NCI-H345 treated with DMSO at 0.1 percent for 48 hours (cell line): Measurements from ENCODE around the gene PLXNA2.

Experiments used
- DNase-seq: peaks from one replicate; lab custom pipeline; 2025; ENCODE audit not compliant: unreplicated experiment; lab: John Stamatoyannopoulos, UW

PLXNA2 gene

DNA sequence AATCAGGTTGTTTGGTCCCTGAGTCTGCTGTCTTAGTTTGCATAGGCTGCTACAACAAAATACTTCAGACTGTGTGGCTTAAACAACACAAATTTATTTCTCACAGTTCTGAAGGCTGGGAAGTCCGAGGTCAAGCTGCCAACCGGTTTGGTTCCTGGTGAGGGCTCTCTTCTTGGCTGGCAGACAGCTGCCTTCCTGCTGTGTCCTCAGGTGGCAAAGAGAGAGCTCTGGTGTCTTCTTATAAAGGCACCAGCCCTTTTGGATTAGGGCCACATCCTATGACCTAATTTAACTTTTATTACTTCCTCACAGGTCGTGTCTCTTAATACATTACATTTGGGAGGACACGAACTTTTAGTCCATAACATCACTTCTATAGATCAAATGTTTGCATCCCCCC is 243.7 kb downstream of the PLXNA2 start:
- no peak for DNase-seq

DNA sequence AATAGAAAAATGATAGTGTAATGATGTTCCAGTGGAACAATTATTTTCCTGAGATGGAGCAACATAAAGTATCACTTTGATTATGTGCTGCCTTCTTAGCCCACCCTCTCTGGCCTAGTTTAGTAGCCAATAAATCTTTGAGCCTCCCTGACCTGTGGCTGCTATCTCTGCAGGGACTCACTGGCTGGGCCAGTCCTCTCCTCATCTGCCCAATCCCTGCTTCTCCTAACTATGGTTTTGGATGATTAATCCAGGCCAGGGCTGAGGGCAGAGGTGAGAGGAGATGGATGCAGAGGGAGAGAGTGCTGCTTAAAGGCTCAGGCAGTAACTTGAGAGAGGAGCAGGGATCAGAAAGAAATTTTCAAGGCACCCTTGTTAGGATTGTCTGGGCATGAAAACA is 244.2 kb downstream of the PLXNA2 start:
- no peak for DNase-seq

DNA sequence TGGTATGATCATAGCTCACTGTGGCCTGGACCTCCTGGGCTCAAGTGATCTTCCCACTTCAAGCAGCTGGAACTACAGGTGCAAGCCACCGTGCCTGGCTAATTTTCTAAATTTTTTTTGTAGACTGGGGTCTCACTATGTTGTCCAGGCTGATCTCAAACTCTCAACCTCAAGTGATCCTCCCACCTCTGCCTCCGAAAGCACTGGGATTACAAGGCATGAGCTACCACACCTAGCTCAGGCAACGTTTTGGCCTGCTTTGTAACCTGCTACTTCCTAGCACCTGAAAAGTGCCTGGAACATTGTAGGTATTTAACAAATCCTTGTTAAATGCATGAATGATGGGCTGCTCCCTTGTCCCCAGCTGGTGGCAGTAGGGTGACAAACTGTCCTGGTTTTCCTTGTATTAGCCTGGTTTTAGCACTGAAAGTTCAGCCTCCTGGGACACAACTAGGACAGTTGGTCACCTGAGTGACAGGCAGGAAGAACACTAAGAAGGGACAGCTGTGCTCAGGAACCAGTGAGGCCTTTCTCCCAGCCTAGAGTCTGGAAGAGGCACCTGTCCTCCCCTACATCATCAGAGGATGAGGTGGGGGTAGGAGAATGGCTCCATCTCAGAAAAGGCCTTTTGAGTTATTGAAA is 244.8 kb downstream of the PLXNA2 start:
- no peak for DNase-seq

DNA sequence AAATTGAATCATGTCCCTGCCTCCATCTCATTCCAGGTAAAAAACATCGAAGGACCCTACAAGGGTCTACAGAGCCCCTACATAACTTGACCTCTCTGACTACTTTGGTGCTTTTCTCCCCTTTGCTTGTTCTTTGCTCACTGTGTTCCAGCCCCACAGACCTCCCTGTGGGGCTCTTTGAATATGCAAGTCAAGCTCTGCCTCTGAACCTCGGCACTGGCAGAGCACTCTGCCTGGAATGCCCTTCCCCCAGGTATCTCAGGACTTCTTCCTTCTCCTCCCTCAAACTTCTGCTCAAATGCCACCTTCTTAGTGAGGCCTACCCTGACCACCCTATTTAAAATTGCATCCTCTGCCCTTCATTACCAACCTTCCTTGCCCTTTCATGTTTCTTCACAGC is 245.5 kb downstream of the PLXNA2 start:
- DNase-seq: no peak

DNA sequence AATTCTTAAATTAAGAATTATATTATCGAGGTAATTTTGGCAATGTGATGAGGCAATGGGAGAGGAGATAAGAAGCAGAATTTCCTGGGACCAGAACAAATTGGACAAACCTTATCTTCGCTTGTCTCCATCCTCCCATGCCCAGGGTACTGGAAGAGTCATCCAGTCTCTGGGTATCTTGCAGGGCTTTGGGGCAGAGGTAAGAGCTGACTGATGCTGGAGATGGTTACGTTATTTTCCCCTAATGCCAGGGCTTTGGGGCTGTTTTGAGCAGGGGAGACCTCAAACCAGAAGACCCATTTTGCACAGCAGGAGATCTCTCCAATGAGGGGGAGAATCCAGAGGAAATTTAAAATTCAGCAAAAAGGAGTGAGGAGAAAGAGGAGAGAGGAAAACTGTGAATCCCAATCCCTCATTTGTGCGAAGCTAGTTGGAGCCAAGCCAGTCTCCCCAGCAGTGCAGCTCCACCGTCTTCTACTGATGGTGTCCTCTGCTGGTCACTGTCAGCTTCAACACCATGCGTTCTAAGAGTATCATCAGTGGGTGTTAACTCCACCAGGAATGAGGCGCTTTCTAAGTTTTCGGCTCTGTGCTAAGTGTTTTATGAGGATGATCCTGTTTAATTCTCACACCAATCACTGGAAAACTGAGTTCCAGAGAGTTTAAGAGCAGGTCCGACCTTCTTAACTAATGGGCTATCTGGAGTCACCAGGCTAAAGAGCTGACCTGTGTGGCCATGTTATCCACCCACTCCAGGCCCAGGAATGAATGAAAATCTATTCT is 246.5 kb downstream of the PLXNA2 start:
- peak; percentile 19 for DNase-seq

DNA sequence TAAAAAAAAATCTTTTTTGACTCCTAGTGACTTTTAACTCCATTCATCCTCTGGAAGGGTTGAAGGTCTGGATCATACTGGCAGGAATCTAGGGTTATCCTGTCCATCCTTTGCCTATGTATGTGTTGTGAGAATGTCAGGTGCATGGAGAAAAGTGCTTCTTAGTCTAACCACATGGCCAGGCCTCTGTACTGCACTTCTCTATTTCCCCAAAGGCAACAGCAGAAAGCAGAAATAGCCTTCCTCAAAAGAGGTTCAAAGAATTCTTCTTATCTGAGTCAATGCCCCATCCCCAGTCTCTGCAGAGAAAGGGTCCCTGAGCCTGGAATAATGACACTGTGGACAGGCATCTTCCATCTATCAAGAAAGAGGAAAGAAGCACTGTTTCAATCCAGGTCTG is 247.5 kb downstream of the PLXNA2 start:
- DNase-seq: no peak

DNA sequence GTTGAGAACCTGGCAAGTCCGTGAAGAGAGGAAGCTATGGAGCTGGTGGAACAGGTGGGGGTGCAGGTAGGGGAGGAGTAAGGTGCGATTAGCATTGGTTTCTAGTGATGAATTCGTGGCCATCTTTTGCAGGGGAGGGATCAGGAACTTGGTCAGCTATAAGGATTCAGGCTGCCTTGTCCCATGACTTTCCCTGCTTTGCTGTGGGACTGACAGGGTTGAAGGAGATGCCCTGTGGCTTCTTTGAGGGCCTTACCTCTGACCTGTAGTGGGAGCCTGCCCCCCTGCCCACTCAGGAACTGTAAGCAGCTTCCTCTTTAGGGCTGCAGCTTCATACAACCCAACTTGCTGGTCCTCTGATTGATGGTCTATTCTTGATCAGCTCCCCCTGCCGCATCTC is 248.6 kb downstream of the PLXNA2 start:
- DNase-seq: no peak

DNA sequence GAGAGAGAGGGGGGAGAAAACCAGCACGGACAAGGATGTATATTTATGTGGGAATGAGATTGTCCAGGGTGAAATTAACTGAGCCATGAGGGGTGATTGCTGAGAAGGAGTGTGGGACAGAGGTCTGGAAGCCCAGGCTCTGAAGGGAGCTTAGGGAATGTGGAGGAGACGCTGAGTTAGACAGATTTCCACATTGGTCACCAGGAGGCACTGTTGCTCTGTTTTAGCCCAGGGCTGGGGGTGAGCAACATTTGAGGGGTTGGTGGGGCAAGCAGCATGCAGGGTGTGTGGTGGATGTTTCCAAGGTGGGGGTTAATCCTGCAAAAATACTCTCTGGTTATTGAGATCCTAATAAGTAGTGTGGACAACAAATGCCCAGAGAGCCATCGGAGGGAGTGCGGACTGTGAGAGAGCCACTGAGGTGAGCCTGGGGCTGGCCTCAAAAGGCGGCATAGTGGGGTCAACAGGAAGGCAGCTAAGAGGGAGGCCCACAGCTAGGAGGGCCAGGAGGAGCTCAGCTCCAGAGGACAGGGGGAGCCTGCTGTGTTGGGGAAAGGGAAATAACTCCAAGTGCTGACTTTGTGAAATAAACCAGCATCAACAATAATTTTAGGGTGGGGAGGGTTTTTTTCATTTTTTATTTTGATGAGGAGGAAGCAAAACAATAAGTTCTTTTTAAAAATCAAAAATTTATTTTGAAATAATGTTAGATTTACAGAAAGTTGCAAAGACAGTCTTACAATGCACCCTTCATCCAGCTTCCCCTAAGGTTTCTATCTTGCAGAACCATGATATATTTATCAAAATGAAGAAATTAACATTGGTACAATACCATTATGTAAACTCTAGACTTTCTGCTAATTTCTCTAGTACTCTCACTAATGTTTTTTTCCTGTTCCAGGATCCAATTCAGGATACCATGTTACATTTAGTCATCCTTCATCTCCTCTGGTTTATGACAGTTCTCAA is 250.4 kb downstream of the PLXNA2 start:
- DNase-seq: no peak

DNA sequence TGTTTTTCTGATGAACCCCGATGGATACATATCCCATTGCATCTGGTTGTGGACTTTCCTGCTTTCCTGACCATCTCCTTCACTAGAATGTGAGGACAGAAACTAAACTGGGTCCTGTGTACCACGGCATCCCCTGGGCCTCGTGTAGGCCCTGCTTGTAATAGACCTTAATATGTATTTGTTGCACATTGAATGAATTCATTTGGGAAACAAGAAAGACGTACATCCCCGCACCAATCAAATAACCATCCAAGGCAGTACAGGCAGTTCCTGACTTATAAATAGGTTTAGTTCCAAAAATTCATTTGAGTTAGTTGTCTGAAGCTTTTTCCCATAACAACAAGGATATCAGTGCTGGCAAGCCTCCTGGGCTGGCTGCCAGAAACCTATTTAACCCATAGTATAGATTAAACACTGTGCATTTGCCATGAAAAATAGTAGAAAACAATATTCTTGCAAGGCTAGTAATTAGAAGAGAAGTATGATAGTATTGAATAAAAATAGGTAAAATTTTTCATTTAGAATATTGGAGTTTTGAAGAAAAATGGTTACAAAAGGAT is 251.4 kb downstream of the PLXNA2 start:
- DNase-seq: no peak

DNA sequence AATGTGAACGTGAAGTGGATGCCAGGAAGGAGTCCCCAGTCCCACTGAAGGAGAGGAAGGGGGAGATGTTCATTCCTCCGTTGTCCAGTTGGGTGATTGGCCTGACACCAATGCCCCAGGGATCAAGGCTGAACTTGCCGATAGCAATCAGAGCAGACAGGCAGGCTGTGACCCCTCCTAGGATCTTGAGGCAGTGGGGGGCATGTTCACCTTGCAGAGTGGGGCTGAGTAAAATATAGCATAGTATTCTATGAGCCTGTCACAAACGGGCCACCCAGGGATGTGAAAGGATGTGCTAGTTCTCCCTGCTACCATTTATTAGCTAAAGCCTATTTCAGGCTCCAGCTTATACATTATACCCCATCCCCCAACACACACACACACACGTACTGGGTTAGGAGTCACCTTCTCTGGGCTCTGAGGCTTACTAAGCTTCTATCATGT is 252.6 kb downstream of the PLXNA2 start:
- no peak for DNase-seq

DNA sequence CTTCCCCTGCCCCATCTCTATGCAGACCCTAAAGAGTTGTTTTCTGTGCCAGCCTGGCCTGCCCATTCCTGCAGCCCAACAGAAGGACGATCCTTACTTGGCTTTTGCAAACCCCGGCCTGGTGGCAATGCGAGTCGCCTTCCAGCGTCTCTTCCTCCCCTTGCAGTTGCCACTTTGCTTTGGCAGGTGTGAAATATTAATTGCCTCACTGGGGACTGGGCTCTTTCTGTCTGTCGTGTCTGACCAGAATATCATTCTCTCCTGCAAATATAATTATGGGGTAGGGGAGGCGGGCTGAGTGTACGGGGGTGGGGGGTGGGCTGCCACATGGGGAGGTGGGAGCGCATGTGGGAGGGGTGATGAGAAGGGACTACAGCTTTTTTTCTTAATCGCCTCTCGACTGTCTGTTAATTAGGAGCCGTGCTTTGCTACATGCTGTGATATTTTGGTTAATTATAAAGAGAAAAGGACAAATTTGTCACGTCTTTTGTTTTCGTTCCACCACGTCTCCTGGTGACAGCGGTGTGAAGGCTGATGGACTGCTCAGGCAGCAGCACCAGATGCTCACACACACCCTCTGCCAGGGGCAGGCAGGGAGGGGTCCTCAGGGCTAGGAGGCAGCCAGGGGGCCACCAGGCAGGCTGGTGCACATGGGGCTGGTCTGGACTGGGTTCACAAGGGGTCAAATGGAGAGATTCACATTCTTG is 253.2 kb downstream of the PLXNA2 start:
- DNase-seq: no peak

DNA sequence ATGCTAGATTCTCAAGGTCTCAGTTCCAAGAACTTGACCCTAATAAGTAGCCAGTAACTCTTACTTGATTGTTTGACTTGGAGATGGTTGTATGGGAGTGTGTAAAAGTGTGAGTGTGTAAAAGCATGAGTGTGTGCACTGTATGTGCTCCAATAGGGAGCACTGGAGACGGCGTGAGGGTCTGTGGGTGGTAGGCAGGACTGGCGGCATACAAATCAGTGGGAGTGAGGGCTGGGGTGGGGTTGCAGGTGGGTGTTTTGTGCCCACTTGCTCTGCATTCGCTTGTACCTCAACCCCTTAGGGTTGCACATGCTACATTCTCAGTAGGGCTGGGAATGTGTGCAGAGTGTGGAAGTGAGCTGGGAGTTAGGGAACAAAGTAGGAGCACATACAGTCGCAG is 253.7 kb downstream of the PLXNA2 start:
- DNase-seq: no peak

DNA sequence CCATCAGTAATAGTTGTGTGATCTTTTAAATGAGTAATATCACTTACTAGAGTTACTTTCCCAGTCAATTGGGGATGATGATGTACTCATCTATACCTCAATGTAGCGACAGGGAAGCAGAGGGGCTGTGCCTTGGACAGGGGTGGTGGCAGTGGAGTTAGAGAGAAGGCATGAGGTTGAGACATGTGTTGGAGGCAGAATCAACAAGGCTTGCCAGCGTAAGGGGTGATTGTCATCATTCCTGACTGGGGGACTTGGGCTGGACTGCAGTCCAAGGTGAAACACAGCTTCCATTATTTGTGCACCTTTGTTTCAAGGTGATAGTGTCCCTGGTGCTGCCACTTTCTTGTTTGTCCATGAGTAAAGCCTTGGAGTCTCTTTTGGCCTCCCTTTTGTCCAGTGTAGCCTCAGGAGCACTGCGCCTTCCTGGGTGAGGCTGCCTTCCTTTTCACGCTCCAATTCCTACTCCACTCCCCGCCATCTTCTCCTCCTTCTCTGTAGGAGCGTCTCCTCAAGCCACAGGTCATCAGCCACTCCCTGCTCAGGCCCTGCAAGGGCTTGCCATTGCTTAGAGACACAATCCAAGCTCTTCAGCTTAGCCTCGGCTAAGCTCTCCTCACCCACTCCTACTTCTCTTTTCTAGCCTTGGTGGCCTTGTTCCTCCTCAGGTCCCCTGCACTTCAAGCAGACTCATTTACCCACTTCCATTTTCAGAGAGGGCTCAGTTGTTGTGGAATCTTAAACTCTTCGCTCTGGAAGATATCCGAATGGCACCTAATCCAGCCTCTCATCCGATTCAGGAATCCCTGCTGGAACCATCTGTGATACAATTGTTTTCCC is 255.6 kb downstream of the PLXNA2 start:
- DNase-seq: no peak

DNA sequence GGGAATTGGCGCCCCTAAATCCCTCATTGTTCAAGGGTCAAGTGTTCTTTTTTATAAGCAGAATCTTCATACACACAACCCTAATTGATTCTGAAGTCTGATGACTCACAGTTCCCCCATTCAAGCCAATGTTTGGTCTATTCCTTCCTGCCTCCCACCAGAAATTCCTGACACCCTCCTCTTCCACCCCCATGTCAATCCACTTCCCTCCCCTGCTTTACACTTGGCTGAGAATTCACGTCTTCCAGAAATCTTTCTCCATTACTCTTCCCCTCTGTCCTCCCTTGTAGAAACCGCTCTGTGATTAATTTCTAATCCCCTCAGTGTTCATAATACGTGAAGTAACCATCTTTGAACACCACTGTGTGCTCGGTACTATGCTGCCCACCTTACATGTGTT is 257.0 kb downstream of the PLXNA2 start:
- no peak for DNase-seq

DNA sequence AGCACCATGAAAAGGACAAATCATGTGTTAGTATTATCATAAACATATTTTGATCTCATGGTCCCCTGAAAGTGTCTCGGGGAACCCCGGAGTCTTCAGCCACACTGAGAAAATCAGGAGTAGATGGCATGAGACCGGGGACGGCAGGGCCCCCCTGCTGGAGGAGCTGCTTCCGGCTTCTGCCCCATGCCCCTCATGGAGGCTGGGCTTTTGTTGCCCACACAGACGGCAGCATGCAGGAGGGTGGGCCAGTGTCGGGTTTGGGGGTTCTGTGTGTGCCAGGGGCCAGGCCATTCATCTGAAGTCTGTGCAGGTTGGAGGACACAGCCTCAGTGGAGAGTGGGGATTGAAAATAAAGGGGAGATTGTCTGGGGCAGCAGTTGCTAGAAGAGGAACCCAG is 258.2 kb downstream of the PLXNA2 start:
- DNase-seq: no peak

DNA sequence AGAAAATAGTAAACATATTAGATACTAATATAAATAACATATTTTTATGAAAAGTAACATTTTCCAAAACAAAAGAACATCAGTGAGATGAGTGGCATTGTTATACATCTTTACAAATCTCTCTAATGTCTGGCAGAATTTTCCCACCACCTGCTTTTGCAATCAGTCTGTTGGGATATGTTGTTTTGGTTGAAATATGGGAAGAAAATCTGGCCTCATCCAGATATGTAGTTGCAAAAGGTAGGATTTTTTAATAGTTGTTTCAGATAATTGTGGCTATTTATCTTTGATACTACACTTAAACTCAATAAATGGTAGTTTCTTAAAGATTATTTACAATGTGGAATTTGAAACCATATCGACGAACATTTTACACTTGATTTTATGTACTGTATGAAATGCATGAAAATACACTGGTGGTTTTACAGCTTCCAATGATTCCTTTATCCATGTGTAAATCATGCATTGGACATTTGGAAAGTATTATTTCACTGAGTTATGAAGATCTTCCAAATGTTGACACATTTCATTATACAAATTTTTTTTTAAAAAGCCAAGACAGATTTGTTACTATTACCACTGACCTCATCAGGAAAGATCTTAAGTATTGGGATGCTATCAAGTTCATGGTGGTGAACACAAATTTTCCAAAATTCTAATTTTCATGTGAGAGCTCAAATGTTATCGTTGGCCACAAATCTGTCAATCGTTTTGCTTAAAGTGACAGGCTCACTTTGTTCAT is 259.2 kb downstream of the PLXNA2 start:
- no peak for DNase-seq

DNA sequence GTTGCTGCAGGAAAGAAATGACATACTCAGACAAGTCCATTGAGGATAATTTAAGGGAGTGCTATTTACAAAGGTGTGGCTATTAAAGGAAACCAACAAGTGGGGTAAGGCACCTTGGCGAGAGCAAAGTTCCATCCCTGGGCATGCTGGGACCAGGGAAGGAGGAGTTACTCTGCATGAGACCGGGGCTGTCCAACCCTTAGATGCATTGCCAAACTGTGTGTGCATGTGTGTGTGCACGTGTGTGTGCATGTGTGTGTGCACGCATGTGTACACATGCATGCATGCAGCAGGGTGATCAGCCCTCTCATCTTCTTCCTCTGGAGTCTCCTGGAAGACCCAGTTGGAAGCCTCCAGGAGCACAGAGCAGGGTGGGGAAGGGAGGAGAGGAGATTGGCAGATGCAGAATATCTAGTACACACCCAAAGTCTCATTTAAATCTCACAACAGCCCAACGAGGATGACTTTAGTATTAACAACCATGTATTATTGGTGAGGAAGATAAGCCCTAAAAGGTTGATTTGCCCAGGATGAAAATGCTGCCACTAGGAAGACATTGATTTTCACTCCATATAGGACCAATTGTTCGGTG is 261.0 kb downstream of the PLXNA2 start:
- no peak for DNase-seq

DNA sequence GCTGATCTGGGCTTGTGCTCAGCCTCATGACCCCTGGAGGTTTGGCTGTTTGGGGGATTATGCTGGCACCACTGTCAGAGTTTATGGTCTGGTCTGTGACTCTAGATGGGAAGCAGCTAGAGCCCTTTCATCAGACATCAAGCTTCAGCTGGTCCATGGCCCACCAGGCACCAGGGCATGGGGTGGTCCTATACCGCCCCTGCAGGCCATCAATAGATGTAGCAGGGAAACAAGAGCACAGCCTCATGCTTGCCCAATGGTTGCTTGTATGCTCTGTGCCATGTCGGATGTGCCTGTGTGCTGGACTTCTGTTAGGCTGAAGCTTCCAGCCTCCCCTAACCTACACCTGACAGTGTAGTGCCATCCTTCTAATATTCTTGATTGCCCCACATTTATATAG is 262.2 kb downstream of the PLXNA2 start:
- no peak for DNase-seq

DNA sequence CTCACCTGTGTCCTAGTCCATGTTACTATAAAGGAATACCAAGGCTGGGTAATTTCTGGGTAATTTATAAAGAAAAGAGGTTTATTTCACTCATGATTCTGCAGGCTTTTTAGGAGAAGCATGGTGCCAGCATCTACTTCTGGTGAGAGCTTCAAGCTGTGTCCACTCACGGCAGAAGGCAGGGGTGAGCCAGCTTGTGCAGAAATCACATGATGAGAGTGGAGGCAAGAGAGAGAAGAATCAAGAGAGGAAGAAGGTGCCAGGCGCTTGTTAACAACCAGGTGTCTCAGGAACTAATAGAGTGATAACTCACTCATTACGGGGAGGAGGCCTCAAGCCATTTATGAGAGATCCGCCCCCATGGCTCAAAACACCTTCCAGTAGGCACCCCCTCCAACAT is 265.7 kb downstream of the PLXNA2 start:
- no peak for DNase-seq
